AG10803 (cell line): ENCODE results near the gene PAM16.

ENCODE experiments used
- DNase-seq: peaks from one replicate; pipeline ENCODE4 v3.0.0; 2010; ENCODE audit warnings: low read depth
- H3K4me3 ChIP-seq: 2 replicates; pipeline ENCODE4 v1.5.1; 2011; ENCODE audit warnings: mild to moderate bottlenecking, low read length, control low read depth
- TF ChIP-seq, protein P1 (sequence below): conservative IDR thresholded peaks from 2 replicates; pipeline ENCODE4 v1.5.1; 2011; ENCODE audit warnings: mild to moderate bottlenecking, low read length, control low read depth, inconsistent platforms

The PAM16 gene

DNA sequence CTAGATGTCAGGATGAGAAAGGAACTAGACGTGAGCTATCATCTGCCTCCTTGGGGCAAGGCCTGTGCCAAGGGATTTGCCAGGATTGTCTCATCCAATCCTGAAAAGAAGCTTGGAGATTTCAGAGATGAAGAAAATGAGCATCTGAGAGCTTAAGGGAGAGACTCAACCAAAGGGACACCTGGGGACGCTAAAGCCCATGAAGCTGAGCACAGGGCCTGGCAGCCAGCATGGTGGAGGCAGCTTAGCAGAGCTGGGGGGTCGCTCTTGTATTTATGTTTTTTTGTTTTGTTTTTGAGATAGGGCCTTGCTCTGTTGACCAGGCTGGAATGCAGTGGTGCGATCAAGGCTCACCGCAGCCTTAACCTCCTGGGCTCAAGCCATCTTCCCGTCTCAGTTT lies 53.6 kb downstream of the PAM16 start:
- TF ChIP-seq, protein P1, sequence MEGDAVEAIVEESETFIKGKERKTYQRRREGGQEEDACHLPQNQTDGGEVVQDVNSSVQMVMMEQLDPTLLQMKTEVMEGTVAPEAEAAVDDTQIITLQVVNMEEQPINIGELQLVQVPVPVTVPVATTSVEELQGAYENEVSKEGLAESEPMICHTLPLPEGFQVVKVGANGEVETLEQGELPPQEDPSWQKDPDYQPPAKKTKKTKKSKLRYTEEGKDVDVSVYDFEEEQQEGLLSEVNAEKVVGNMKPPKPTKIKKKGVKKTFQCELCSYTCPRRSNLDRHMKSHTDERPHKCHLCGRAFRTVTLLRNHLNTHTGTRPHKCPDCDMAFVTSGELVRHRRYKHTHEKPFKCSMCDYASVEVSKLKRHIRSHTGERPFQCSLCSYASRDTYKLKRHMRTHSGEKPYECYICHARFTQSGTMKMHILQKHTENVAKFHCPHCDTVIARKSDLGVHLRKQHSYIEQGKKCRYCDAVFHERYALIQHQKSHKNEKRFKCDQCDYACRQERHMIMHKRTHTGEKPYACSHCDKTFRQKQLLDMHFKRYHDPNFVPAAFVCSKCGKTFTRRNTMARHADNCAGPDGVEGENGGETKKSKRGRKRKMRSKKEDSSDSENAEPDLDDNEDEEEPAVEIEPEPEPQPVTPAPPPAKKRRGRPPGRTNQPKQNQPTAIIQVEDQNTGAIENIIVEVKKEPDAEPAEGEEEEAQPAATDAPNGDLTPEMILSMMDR = no peak
- H3K4me3 ChIP-seq = no peak overlapping the region
- DNase-seq = no peak

DNA sequence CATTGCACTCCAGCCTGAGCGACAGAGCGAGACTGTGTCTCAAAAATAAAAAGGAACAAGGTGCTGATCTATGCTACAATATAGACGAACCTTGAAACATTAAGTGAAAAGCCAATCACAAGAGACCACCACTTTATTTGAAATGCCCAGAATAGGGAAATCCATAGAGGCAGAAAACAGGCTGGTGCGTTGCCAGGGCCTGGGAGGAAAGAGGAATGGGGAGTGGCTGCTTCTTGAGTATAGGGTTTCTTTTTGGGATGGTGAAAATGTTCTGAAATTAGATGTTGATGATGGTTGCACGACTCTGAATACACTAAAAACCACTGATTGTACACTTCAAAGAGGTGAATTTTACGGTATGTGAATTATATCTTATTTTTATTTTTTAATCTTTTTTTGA lies 55.5 kb downstream of the PAM16 start:
- TF ChIP-seq, protein P1 = no peak
- no peak for DNase-seq
- H3K4me3 ChIP-seq = no peak overlapping the region

DNA sequence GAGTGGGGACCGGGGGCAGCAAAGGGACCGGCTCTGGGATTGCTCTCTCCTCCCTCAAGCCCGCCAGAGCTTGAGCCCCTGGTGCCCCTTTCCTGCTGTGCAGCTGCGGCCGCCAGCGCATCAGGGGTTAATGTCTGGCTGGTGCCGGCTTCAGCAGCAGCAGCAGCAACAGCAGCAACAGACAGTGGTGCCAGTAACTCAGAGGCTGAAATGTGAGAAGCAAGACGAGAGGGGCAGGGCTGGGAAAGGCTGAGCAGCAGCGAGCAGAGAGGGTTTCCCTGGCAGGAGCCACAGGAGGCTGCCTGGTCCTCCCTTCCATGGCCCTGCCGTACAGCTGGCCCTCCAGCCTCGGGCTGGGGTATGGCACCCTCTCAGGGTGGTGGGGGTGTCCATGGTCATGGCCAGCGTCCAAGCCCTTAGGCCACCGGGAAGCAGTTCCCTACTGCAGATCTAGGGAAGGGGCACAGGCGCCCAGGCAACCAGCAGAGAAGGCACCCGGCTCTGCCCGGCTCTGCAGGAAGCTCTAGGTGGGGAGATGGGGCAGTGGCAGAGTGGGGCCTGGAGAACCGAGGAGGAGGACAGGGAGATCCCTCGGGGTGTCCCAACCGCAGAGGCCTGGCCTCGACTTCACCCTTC lies 57.2 kb downstream of the PAM16 start:
- peak; percentile 79 for DNase-seq
- peak overlapping the region; percentile 22 for H3K4me3 ChIP-seq
- TF ChIP-seq, protein P1 = no peak

DNA sequence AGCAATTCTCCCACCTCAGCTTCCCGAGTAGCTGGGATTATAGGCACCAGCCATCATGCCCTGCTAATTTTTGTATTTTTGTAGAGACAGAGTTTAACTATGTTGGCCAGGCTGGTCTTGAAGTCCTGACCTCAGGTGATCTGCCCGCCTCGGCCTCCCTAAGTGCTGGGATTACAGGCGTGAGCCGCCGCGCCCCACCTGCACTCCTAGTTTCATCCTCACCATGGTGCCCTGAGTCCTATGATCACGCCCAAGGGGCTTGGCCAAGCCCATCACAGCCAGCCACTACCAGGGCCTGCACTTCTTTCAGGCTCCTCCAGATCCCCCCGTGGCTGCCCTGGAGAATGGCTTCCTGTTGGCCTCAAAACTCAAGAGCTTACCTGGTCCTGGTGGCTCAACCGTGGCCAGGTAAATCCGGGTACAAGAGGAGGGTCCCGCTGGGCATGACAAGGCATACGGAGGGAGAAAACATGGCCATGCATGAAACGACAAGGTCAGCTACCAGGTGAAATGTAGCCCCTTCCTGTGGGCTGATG lies 57.9 kb downstream of the PAM16 start:
- TF ChIP-seq, protein P1 = no peak
- DNase-seq = no peak
- no peak overlapping the region; the same call in 1 of the 2 replicates for H3K4me3 ChIP-seq

DNA sequence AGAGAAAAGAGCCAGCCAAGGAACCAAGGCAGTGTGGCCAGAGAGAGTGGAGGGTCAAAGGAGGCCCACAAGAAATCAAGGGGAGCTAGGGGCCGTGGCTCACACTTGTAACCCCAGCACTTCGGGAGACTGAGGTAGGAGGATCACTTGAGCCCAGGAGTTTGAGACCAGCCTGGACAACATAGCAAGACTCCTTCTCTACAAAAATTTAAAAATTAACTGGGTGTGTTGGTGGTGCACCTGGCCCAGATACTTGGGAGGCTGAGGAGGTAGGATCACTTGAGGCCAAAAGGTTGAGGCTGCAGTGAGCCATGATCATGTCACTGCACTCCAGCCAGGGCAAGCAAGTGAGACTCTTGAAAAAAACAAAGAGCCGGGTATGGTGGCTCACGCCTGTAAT lies 59.4 kb downstream of the PAM16 start:
- TF ChIP-seq, protein P1 = no peak
- DNase-seq = no peak
- no peak overlapping the region for H3K4me3 ChIP-seq
